Measurements from ENCODE around the gene MISP.

- TF ChIP-seq CTCF (IDR thresholded peaks at IDR 0.05; ENCODE audit: borderline replicate concordance, extremely low read depth, low read length, poor library complexity, severe bottlenecking): no peak
- no peak for TF ChIP-seq EZH2 (IDR thresholded peaks at IDR 0.05; ENCODE audit: borderline replicate concordance, low read depth, low read length, severe bottlenecking)
Observed at GRCh38 chr19:812049-812746, 61.3 kb downstream of the MISP start.

Data from DND-41 (cell line).